Activated B cell treated with CpG ODN at 0.5 μM for 24 hours (primary cell): ENCODE measurements around the gene SH2D3A. TPM values are rescaled to one million over a fixed set of nuclear protein-coding genes. Genes with fewer than 3 reads are reported as not detected.

Experiments
- ATAC-seq: fragments of 200-7000 bp; cut with Tn5 transposase; one replicate; pipeline ENCODE4 v1.10.0; 2021; ENCODE audit warnings: low read depth, mild to moderate bottlenecking, moderate library complexity
- CTCF ChIA-PET: fragments of 350-600 bp; sonication (Branson Sonifier 250); formaldehyde crosslinking; loops from one replicate; lab custom pipeline; 2021; ENCODE audit warnings: antibody characterized with exemption; lab: Charles Lee
- POLR2A ChIA-PET: fragments of 350-600 bp; sonication (Branson Sonifier 250); formaldehyde crosslinking; loops from one replicate; lab custom pipeline; 2021; ENCODE audit warnings: antibody characterized with exemption; lab: Charles Lee
- DNase-seq: peaks from one replicate; pipeline ENCODE4 v3.0.0; 2022
- H3K27ac Mint-ChIP-seq: one replicate; pipeline ENCODE4 v1.8.0; 2020; ENCODE audit warnings: mixed read lengths
- H3K27me3 Mint-ChIP-seq: one replicate; pipeline ENCODE4 v1.8.0; 2021; ENCODE audit warnings: mixed read lengths
- H3K36me3 Mint-ChIP-seq: one replicate; pipeline ENCODE4 v1.8.0; 2021; ENCODE audit warnings: low read depth, mixed read lengths
- H3K4me1 Mint-ChIP-seq: one replicate; pipeline ENCODE4 v1.8.0; 2021; ENCODE audit warnings: mixed read lengths
- H3K4me3 Mint-ChIP-seq: one replicate; pipeline ENCODE4 v1.8.0; 2020; ENCODE audit warnings: mild to moderate bottlenecking, mixed read lengths
- H3K9me3 Mint-ChIP-seq: one replicate; pipeline ENCODE4 v1.8.0; 2020; ENCODE audit warnings: mixed read lengths
- intact Hi-C: fragments of 100-400 bp; cut with micrococcal nuclease; formaldehyde crosslinking; loops from one replicate; pipeline ENCODE4 v1.15.1; 2024
- total RNA-seq: library from RNA; stranded (reverse); gene quantifications from 2 replicates; pipeline ENCODE4 v1.2.3, GENCODE V29; 2022
- TF ChIP-seq, protein P1 (sequence below): fragments of 200-600 bp; IDR thresholded peaks from one replicate; pipeline ENCODE4 v1.8.0; 2022; ENCODE audit warnings: antibody characterized with exemption, mild to moderate bottlenecking

SH2D3A gene
- total RNA-seq, 1 donor from 2014 or later: 22.6 TPM

GRCh38 chr19:6743066-6743465 lies 24.2 kb downstream of the SH2D3A start:
- Mint-ChIP-seq H3K27ac (no peak overlapping the region), H3K4me3 (no peak overlapping the region), H3K27me3 (no peaks in the 10 kb centered on the region), H3K9me3 (no peaks in the 10 kb centered on the region), H3K36me3 (peaks cover 60% of the 10 kb centered on the region), H3K4me1 (peaks cover 24% of the 10 kb centered on the region)
- TF ChIP-seq, protein P1, sequence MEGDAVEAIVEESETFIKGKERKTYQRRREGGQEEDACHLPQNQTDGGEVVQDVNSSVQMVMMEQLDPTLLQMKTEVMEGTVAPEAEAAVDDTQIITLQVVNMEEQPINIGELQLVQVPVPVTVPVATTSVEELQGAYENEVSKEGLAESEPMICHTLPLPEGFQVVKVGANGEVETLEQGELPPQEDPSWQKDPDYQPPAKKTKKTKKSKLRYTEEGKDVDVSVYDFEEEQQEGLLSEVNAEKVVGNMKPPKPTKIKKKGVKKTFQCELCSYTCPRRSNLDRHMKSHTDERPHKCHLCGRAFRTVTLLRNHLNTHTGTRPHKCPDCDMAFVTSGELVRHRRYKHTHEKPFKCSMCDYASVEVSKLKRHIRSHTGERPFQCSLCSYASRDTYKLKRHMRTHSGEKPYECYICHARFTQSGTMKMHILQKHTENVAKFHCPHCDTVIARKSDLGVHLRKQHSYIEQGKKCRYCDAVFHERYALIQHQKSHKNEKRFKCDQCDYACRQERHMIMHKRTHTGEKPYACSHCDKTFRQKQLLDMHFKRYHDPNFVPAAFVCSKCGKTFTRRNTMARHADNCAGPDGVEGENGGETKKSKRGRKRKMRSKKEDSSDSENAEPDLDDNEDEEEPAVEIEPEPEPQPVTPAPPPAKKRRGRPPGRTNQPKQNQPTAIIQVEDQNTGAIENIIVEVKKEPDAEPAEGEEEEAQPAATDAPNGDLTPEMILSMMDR: no peak
- ATAC-seq (no peak), DNase-seq (no peak)
- ChIA-PET CTCF (no interaction called here), POLR2A (interaction anchor here (1.5 to 1.8 kb wide), 2 partner anchors 9 to 59 kb away, joined by 3 read pairs; no protein-coding TSS in a partner anchor)
- intact Hi-C loops: no loop called here

- intact Hi-C loops: loop anchor here (1.0 kb wide), 1 partner anchor 32 kb away; the partner anchor contains the start of gene VAV1
- CTCF ChIA-PET: interaction anchor here (1.3 to 1.5 kb wide), 3 partner anchors 32 to 224 kb away, joined by 4 read pairs; partner anchors contain the start of gene VAV1
- Mint-ChIP-seq H3K36me3 (peaks cover 47% of the 10 kb centered on the region), H3K4me1 (peaks cover 39% of the 10 kb centered on the region), H3K27me3 (no peaks in the 10 kb centered on the region), H3K4me3 (peak overlapping the region; percentile 90), H3K9me3 (no peaks in the 10 kb centered on the region), H3K27ac (peak overlapping the region; percentile 81)
- TF ChIP-seq, protein P1: no peak
- POLR2A ChIA-PET: interaction anchor here (0.6 to 6.9 kb wide), 9 partner anchors 12 to 222 kb away, joined by 3 to 81 read pairs (median 5); partner anchors contain the start of genes SH2D3A and VAV1
- DNase-seq: peak; percentile 56
- ATAC-seq: no peak
These were observed 26.5 kb downstream of the SH2D3A start for GRCh38 chr19:6740589-6741343.

- H3K27me3 Mint-ChIP-seq: no peaks in the 10 kb centered on the region
- peak; percentile 44 for DNase-seq
- ChIA-PET CTCF (no interaction called here), POLR2A (interaction anchor here (0.5 to 6.9 kb wide), 7 partner anchors 14 to 221 kb away, joined by 3 to 81 read pairs (median 4); partner anchors contain the start of gene VAV1)
- intact Hi-C loops: loop anchor here (1.0 to 5.0 kb wide), 6 partner anchors 13 to 948 kb away; partner anchors contain the start of genes ARHGEF18 and DUS3L
- H3K4me3 Mint-ChIP-seq: peak overlapping the region; percentile 90
- H3K4me1 Mint-ChIP-seq: peaks cover 44% of the 10 kb centered on the region
- H3K9me3 Mint-ChIP-seq: no peaks in the 10 kb centered on the region
- ATAC-seq: no peak
- TF ChIP-seq, protein P1: no peak
- H3K27ac Mint-ChIP-seq: peak overlapping the region; percentile 81
- H3K36me3 Mint-ChIP-seq: peaks cover 39% of the 10 kb centered on the region
These were observed 27.2 kb downstream of the SH2D3A start for GRCh38 chr19:6739883-6740588.

DNA sequence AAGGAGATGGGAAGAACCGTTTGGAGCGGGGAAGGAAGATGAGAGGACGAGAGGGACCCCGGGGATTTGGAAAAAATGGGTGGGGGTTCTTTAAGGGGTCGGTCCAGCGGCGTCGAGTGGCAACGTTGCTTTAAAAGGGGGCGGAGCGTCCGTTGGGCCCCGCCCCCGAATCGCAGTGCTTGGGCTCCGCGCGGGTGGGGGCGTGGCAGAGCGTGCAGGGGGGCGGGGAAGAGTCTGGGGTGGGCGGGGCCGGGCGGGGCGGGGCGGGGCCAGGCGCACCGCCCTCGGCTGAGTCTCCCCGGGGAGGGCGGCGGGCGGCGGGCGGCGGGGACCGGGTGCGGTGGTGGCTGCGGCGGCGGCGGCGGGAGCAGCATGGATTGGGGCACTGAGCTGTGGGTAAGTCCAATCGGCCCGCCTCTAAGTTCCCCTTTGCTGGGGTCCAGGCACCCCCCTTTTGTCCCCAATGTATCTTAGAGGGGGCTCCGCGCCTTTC lies 27.8 kb downstream of the SH2D3A start, which contains the start of gene TRIP10:
Gene TRIP10, plus strand, starts transcription at position 291 of the 493 bp plus-strand sequence. Its CDS starts 82 bp downstream, at position 373.
- H3K9me3 Mint-ChIP-seq: no peaks in the 10 kb centered on the region
- ATAC-seq (peak; percentile 7), DNase-seq (peak; percentile 78)
- intact Hi-C loops: loop anchor here (1.0 to 5.0 kb wide), 6 partner anchors 14 to 947 kb away; partner anchors contain the start of genes ARHGEF18 and DUS3L
- H3K4me3 Mint-ChIP-seq: peak within 1 kb of the TSS; percentile 96
- peaks cover 44% of the 10 kb centered on the region for H3K4me1 Mint-ChIP-seq
- peaks cover 40% of the 10 kb centered on the region for H3K36me3 Mint-ChIP-seq
- no peaks in the 10 kb centered on the region for H3K27me3 Mint-ChIP-seq
- peak within 1 kb of the TSS; percentile 96 for H3K27ac Mint-ChIP-seq
- ChIA-PET POLR2A (interaction anchor here (0.5 to 6.9 kb wide), 10 partner anchors 14 to 220 kb away, joined by 3 to 81 read pairs (median 8); partner anchors contain the start of gene VAV1), CTCF (interaction anchor here (1.4 to 4.5 kb wide), 5 partner anchors 16 to 124 kb away, joined by 3 to 83 read pairs (median 13); partner anchors contain the start of gene VAV1)
- TF ChIP-seq, protein P1: no peak
